GM18519 (cell line): ENCODE results near the gene CYP2F1.
"Not testable (repeated sequence)": the region's sequence is repeated elsewhere in the genome, so short reads cannot be mapped to it uniquely, and the experiment has no call there.

ENCODE experiments used
- ATAC-seq: cut with Tn5 transposase; IDR thresholded peaks from one replicate; pipeline ENCODE4 v1.9.1; 2021; ENCODE audit warnings: mild to moderate bottlenecking, moderate library complexity; ENCODE audit not compliant: unreplicated experiment, low FRiP score

The CYP2F1 gene

GRCh38 chr19:41126765-41127203 is 12.6 kb downstream of the CYP2F1 start:
- ATAC-seq: not testable (repeated sequence)

DNA sequence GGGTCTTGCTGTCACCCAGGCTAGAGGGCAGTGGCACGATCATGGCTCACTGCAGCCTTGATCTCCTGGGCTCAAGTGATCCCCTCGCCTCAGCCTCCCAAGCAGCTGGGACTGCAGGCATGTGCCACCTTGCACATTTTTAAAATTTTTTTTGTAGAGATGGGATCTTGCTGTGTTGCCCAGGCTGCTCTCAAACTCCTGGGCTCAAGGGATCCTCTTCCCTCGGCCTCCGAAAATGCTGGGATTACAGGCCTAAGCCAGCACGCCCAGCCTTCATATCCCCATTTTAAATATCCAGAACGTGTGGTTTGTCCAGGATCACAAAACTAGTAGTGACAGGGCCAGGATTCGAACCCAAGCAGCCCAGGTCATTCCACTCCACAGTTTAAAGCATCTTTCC is 13.1 kb downstream of the CYP2F1 start:
- not testable (repeated sequence) for ATAC-seq

DNA sequence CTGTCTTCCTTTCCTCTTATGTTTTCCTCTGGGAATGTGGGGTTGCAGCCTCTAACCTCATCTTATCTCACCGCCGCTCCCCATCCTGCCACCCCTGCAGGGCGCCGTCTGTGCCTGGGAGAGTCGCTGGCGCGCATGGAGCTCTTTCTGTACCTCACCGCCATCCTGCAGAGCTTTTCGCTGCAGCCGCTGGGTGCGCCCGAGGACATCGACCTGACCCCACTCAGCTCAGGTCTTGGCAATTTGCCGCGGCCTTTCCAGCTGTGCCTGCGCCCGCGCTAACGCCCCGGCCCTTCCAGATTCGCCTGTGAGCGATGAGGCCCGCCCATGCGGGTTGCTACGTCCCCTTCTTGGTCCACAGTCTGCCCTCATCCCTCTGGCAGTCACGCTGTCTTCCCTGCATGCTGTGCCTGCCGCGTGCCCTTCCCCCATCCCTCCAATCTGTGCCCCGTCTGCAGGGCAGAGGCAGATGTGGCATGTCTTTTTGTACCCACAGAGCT is 13.6 kb downstream of the CYP2F1 start:
- not testable (repeated sequence) for ATAC-seq

DNA sequence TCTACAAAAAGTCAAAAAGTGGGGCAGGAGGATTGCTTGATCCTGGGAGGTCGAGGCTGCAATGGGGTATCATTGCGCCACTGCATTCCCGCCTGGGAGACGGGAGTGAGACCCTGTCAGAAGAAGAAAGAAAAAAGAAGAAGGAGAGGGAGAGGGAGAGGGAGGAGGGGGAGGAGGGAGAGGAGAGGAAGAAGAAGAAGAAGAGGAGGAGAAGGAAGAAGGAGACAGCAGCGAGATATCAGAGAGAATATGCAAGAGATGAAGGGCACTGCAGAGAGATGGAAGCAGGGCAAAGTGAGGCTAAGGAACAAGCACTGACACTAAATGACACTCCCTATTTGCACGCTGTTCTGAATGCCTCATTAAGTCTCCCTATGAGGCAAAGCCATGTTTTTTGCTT is 14.5 kb downstream of the CYP2F1 start:
- no peak for ATAC-seq

GRCh38 chr19:41131186-41131585 is 17.0 kb downstream of the CYP2F1 start:
- no peak for ATAC-seq

GRCh38 chr19:41133260-41133659 is 19.0 kb downstream of the CYP2F1 start:
- ATAC-seq: no peak

DNA sequence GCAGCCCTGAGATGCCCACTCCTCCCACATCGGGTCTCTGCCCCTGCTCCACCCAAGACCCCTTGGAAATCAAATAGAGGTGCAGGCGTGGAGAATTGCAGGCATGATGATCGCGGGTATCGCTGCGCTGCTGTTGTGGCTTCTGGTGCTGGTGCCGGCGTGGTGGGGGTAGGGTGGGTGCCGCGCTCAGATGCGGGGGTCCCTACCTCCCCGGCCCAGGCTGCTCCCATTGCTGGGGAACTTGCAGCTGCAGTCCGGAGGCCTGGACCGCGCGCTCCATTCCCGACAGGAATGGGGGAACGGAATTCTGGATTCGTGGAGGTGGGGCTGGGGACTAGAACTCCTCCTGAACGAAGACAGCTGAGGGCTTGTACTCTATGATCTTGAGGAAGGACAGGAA is 20.4 kb downstream of the CYP2F1 start:
- no peak for ATAC-seq

DNA sequence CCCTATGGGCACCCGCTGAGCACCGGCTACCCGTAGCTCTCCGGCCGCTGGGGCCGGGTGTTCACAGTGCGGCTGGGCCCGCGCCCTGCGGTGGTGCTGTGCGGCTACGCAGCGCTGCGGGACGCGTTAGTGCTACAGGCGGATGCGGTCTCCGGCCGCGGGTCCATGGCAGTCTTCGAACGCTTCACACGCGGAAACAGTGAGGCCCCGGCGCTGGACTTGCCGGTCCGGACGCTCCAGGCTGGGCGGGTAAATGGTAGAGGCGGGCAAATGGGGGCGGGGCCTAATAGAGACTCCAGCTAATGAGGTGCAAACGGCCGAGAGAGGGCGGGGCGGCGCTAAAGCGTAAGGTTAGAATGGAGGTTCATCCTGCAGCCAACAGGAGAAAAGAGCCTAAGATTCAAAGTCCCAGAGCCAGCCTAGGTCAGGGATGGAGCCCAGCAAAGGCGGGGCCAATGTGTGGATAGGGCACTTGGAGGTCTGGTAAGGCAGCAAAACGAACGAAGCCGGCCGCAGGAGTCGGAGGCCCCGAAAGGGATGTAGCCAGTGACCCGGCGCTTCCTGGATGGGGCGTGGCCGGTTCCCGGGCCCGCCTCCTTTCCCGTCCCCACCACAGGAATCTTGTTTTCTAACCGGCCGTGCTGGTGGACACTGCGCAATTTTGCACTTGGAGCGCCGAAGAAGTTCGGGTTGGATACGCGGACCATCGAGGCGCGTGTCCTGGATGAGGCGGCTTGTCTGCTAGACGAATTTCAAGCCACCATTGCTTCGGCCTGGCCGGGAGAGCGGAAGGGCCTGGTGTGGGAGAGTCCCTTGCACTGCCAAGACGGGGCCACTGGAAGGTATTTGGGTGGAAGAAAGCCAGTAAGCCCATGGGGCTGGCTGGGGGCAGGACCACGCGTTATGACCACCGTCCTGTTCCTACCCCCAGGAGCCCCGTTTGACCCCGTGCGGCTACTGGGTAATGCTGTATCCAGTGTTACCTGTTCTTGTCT is 21.5 kb downstream of the CYP2F1 start:
- ATAC-seq: not testable (repeated sequence)

GRCh38 chr19:41136636-41137455 is 22.6 kb downstream of the CYP2F1 start:
- no peak for ATAC-seq

- ATAC-seq: no peak
These were observed 30.2 kb downstream of the CYP2F1 start for GRCh38 chr19:41144403-41144802.

GRCh38 chr19:41149831-41150230 is 35.6 kb downstream of the CYP2F1 start:
- ATAC-seq: no peak

- ATAC-seq: not testable (repeated sequence)
These were observed 36.8 kb downstream of the CYP2F1 start for GRCh38 chr19:41150986-41151385.

- ATAC-seq: no peak
These were observed 39.8 kb downstream of the CYP2F1 start for GRCh38 chr19:41154060-41154459.

DNA sequence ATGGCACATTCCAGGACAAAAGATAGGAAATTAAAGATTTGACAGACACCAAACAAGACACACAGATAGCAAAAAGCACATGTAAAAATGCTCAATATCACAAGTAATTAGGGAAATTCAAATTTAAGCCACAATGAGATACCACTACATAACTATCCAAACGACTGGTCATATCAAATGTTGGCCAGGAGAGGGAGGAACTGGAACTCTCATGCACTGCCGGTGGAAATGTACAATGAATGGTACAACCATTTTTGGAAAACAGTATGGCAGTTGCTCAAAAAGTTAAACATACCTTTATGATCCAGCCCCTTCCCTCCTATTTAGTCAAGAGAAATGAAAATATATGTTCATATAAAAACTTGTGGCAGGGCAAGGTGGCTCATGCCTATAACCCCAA is 42.0 kb downstream of the CYP2F1 start:
- no peak for ATAC-seq

- ATAC-seq: no peak
These were observed 45.6 kb downstream of the CYP2F1 start for GRCh38 chr19:41159881-41160280.

DNA sequence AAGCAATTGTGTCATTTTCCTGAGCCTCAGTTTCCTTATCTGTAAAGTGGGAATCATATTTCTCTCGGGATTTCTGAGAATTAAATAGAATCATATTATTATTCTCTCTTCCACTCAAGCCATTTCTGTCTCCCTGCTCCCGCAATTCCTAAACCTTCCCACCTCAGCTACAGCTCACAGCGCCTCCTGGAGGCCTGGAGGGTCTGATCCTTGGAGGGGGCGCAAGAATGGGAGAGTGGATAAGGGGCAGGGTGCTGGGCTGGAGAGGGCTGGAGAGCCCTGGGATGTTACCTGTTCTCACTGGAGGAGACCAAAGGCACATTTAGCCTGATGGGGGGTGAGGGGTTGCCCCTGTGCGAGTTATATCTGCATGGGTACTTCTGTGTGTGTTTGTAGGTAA is 47.7 kb downstream of the CYP2F1 start:
- no peak for ATAC-seq

DNA sequence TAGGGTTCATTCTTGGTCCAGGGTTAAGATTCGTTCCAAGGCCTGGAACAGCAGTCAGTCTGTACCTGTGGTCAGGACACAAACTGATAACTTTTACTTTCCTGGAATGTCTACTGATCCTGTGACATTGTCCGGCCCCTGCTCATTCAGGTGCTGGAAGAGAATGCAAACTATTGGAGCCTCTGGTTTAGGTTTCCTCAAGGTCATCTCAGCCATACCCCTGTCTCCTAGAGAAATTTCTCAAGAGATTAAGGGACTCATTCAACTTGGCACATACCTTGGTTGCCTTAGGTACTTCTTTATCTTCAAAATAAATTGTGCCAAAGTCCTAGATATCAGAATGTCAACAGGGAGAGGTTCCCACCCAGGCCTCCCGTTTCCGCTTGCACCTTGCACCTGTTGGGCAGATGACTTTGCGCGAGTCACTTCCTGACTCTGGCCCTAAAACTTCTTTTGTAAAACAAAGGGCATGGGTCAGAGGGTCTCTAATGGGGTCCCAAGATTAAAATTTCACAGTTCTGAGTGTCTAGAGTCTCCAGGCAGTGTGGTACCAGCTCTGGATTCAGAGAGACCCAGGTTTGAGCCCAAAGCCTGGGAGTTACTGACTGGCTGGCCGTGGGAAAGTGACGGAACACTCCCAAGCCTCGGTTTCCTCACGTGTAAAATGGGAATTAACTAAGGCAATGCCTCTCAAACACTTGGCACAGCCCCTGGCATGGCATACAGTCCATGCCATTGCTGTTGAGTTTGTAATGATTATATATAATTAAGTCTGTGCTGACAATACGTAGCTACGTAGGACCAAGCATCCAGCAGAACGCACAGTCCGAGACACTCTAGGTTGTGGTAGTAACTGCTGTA is 52.9 kb downstream of the CYP2F1 start:
- no peak for ATAC-seq

DNA sequence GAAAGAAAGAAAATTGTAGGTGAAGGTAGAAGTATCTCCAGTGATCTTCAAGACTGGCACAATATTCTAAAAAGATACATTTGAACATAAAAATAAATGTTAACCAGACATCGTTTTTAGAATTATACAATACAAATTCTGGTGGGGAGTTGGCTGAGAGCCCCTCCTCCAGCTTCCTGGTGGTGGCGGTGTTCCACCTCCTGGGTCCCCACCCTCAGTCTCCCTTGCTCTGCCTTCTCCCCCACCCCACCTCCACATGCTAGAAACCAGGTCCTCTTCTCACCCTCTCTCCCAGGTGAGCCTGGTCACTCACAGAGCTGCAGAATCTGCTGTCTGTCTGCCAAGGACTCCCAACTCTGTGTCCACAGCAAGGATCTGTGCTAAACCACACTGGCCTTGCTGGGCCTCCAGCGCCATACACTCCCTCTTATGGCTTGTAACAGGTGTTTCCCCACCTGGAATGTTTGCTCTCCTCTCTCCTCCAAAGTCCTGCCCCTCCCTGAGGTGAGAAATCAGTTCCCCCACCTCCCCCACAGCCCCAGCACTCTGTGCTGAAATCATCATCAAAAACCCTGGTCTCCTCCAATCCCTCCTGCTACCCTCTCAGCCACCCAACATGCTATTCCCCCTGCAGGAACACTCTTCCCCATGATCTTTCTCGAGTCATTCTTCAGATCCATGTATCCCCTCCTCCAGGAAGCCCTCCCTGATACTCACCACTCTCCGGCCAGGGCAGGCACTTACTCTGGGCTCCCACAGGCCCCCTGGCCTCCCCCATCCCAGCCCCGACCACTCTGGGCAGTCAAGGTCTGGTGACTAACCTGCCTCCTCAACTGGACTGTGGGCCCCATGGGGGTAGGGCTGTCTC is 58.3 kb downstream of the CYP2F1 start:
- ATAC-seq: no peak

- ATAC-seq: no peak
These were observed 60.2 kb downstream of the CYP2F1 start for GRCh38 chr19:41174297-41174928.
